CD4-positive, alpha-beta T cell treated with Interleukin-12 subunit alpha and Interleukin-12 subunit beta, for 1 hour (primary cell): Measurements from ENCODE around the gene ERC2.

Experiments used
- DNase-seq: peaks from one replicate; pipeline ENCODE4 v3.0.0-alpha.2; 2020

The ERC2 gene

GRCh38 chr3:55691141-55691540 is 777.1 kb downstream of the ERC2 start:
- DNase-seq = no peak

DNA sequence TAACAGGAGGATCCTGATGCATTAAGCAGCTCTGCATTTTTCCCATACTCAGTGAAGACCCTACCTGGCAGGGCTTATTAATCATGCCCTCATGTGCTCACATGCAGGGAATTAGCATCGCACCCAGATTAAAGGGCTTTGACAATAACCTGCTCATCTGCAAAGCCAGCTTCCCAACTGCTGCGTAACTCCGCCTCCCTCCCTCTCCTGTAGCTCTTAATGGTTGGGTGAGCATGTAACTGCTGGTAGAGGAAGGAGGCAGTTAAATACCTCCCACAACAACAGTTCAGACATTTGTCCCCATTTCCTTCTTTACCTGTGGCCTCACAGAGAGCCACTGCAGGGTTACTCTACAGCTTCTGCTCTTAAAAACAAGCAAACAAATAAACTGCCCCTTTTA is 777.5 kb downstream of the ERC2 start:
- no peak for DNase-seq

DNA sequence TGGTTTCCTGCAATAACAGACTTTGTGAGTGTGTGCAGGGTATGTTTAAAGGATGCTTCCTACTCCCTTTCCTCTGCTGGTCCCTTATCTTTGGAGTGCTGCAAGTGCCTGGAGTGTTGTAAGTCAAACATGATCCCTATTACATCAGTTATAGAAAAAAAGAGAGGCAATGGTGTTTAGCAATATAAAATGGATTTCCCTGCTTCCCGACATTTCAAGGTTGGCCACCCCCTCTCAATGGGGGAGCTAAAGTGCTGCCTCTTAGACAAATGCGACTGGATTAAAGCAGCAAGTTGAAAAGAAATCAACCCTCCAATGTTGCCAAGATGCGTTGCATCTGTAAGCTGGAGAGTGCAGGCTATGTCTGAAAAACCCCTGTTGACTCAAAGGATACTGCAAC is 778.1 kb downstream of the ERC2 start:
- DNase-seq = no peak

DNA sequence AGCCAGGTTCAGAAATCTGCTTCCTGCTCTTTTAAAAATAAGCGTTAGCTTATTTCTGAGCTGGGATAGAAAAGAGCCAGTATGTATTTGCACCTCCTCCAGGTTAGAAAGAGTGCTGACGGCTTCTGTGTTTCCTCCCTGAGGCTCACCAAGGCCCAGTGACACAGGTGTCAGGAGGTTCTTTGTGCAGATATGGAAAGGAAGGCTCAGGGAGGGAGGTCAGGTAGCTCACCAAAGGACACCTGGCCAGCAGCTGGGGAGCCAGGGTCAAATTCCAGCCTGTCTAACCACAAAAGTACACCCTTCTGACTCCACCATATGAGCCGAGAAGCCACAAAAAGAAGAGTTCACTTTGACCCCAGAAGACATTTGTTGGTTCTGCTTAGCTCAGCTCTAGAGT is 780.1 kb downstream of the ERC2 start:
- no peak for DNase-seq

DNA sequence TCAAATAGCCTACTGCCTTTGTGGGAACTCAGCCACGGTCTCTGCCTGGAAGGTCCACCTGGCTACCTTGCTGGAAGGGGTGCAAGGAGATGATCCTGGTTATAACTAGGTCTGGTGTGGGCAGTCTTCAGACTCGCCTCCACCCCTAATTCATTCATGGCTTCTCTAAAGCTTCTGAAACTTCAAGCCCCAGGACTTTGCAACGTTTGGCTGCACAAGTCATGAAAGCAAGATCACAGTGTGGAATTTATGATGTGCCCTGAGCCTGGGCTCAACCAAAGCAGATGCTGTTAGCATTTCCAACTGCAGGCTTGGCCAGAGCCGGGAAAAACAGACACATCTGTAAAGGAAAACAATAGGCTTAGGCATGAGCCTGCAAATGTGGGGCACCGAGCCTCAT is 780.7 kb downstream of the ERC2 start:
- no peak for DNase-seq

DNA sequence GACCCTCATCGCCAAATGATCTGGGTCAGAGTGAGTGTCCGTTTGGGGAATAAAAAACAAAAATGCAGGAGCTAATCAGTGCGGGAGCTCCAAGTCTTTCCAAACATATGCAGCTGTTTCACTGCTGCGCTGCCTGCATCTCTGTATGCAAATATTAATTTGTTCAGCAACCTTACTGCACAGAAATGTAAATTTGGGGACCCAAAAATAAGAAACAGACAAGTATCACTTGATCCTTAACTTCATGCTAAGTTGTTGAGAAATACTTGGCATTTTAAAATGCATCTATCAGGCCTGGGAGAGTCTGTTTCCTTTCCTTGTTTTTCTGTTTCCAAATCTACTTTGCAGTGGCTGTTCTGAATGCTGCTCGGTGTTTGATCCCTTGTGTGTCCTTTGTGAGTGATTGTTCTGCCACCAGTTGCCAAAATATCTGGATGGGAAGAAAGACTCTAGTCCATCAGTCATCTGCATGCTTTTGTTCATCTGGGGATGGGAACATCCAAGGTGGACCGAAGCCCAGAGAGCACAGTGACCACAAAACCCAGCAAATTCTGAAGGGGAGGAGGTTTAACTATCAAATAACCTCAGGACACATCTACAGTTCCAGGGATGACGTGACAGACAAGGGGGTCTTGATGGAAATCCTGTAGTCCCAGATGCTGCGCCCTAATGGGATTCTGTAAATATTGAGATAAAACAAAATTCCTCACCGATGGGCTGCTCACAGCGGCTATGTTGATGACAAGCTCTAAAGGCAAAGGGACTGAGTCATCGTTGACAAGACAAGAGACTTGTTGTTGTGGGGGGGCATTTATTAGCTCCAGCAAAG is 781.6 kb downstream of the ERC2 start:
- no peak for DNase-seq

GRCh38 chr3:55683666-55684270 is 784.5 kb downstream of the ERC2 start:
- DNase-seq = no peak

DNA sequence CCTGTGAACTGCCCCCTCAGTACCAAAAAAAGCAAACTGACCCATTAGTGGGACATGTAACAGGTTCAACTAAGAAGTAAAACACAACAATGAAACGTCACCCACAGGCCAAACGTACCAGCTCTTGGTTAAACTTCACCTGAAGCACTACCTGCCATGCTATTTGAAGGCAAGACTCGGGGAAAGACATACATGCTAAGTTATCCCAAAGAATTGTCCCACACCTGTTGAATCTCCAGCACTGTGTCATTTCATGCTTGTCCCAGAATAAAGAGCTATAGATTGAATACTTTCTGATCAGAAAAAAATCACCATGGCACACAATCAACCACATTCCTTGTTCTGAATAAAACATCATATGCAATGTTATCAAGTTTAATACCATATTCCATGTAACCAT is 785.8 kb downstream of the ERC2 start:
- DNase-seq = no peak

DNA sequence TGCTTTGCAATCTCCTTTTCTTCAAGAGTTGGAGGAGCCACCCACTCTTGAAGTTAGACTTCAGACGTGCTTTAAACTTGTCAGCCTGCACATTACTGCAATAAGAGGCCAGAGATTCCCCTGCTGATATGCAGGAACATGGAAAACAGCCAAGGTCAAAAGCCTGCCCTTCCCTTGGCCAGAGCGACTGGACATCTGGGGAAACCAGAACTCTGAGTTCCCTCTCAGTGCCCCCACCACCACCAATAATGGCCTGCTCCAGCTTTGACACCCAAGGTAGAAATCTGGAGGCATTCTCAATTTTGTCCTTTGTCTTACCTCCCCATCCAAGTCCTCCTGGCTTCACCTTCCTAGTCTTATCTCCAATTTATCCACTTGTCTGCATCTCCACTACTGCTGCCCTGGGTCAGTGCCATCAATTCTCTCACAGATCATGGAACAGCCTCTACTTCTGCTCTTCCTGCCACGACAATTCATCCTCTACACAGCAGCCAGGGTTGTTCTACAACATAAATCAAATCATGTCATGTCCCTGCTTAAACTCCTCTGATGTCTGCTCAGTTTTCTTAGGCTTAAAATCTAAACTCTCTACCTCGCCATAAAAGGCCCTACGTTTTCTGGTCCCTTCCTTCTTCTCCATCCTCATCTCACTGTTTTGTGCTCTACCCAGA is 789.6 kb downstream of the ERC2 start:
- no peak for DNase-seq

GRCh38 chr3:55676643-55677042 is 791.6 kb downstream of the ERC2 start:
- no peak for DNase-seq

- DNase-seq = no peak
These were observed 792.8 kb downstream of the ERC2 start for GRCh38 chr3:55675478-55675877.

- no peak for DNase-seq
These were observed 794.5 kb downstream of the ERC2 start for GRCh38 chr3:55673764-55674163.

DNA sequence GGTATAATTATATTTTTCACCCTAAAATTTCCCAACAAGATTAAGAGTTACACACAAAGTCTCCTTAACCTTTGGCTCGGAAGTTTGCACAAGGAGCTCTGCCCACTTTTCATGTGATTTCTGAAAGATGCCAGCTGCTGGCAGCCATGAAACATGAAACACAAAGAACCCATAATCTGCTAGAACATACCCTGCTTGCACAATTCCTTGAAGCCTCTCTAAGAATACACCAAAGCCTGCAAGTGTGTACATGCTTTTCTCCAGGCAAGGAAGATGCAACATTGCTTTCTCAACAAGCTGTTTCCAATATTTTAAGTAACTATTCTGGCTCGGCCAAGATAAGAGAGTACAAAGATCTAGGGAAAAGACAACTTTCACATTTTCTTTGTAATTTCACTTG is 799.1 kb downstream of the ERC2 start:
- DNase-seq = no peak

DNA sequence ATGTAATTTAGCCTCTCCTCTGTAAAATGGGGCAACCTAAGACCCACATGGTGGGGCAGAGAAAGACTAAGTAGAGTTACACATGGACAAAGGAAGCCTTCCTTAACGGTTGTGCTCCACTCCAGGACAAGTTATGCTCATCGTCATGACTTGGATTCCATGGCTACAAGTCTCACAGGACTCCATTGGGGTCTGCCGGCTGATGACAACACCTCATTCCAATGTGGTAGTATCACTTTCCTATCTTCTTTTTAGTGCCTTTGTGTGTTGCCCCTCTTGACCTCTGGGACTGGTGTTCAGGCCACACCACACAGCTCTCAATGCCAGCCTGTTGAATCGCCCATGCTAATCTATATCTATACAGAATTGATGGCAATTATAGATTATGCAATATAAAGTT is 799.9 kb downstream of the ERC2 start:
- DNase-seq = no peak

- DNase-seq = no peak
These were observed 803.9 kb downstream of the ERC2 start for GRCh38 chr3:55664387-55664786.

DNA sequence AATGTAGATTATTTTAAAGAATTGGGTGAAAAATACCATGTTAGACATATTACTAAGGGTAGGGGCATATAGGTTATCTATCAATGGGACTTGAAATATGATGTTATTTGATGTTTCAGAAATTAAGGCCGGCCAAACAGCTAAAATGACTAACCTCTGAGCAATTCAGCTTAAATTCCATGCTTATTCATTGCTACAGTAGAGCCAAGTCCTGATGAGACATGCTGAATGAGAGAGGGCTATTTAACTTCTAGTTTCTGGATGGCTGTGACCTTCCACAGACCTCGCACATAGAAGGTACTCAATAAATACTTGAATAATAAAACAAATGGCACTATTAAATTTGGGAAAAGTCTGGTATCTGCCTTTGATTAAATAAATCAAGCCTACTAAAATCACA is 805.6 kb downstream of the ERC2 start:
- DNase-seq = no peak

DNA sequence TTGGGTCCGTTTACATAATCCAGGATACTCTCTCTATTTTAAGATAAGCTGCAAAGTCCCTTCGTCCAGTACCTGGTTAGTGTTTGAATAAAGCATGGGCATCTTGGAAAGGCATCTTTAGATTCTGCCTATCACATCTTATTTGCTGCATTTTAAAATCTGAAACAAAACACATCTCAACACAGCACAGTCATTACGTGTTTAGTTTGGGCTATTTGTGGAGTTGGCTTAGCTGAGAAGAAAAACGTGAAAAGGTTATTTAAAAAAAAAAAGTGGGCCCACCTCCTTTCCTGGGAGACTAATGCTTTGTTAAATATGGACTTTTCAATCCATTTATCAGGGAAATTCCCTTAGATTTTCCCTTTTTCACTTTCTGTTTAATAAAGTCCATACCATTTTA is 806.7 kb downstream of the ERC2 start:
- DNase-seq = no peak

GRCh38 chr3:55661141-55661540 is 807.1 kb downstream of the ERC2 start:
- DNase-seq = no peak

- no peak for DNase-seq
These were observed 807.6 kb downstream of the ERC2 start for GRCh38 chr3:55660642-55661041.

DNA sequence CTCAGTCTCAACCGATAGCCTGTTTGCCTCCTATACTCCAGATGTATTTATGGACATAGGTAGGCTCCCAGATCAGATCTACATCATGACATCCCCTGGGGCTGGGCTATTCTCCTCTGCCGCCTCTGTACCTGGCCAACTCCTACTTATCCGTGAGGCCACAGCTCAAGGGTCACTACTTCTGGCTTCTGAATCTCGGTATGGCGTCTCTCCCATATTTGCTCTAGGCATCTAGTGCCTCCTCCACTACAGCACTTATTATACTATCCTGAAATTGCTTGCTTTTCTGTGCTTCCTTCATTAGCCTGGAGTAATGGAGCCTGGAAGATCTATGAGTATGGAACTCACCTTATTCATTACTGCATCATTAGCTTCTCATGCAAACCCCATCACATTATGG is 808.6 kb downstream of the ERC2 start:
- no peak for DNase-seq

DNA sequence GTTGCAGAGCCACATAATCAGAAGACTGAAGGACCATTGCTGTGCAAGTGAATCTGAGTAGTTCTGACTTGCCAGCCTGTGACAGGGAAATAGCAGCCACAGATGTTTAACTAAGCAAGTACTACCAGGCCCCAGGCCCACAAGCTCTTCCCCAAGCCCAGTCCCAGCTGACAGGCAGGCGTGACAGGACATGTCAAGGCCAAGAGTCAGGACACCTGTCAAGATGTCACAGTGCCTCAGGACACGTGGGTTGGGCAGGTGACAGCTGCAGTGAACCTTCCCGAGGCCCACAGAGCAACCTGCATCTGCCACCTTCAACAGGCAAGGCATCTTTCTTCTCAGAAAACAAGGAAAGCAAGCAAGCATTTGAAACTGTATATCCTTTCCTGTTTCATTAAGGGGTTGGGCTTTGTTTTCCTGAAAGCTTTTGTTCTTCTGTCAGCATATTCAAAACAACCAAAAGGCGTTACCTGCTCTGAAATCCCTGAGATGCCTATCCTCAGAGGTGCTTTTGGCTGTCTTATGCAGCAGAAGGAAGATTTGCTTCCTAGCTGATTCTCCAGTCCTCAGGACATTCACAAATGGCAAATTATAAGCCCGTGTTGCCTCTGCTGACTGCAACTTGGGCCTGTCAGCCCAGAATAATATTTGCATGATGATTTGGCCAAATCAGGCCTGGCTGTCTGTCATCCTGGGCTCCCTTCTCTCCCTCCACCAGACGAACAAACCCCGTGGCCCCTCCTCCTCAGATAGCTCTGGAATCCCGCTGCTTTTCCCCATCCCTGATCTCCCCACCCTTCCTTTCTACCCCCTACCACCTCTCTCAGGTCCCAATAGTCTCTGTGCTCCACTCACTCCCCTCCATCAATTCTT is 809.3 kb downstream of the ERC2 start:
- DNase-seq = no peak

DNA sequence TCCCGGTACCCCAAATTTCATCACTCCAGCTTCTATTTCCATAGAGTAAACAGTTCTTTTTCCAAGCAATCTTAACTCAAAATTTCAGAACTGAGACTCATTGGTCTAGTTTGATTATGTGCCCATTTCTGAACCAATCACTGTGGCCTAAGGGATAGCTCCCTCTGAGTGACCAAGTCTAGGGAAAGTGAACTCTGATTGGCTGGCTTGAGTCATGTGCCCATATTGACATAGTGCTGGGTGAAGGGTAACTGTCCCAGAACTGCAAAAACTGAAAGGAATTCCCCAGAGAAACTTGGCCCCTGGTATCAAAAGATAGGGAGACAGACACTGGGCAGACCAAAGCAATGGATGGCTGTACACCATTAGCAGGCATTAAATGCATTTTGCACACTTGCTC is 810.0 kb downstream of the ERC2 start:
- DNase-seq = no peak

GRCh38 chr3:55655544-55655943 is 812.7 kb downstream of the ERC2 start:
- DNase-seq = no peak
